ENCODE results near the gene MAP4K2. TPM values are rescaled to one million over a fixed set of nuclear protein-coding genes. Genes with fewer than 3 reads are reported as not detected.

Gene MAP4K2
- total RNA-seq, 1 experiment from 2014 or later: 24.7 TPM

DNA sequence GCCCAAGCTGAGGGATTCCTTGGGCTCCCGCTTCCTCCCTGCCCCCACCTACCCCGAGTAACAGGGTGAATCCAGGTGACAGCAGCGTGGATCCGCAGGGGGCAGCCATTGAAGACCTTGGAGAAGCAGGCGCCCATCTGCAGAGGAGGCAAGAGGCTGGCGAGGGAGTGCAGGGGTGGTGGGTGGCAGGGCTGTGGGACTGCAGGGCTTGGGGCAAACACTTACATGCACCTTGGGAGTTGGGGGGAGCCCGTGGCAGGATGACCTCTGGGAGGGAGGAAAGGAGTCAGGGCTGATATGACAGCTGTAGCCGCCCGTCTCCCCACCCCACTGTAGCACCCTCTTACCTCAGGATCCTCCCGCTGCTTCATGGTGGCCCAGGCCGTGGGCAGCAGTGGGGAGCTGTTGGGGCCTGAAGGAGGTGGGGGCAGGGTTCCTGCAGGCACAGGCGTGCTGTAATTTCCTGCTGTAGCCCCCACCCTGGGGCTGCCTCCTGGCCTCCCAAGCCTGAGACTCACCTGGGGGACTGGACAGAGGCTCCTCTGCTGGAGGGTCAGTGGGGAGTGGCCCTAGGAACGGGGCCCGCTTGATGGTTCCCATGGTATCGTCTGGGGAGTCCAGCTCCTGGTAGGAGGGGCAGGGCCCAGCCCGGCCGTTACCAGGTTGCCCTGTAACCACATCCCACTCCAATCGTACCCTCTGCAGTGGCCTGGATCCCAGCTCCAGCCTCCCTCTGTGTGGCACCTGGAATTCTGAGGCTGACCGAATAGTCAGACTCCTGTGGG is 6.1 kb downstream of the MAP4K2 start:
- Histone ChIP-seq H3K9ac (ENCODE audit: extremely low read depth, insufficient read length, low read length) (no peak overlapping the region), H2BK20ac (ENCODE audit: low read depth, low read length, poor library complexity, severe bottlenecking) (no peak overlapping the region), H3T11ph (ENCODE audit: low read length) (no peak overlapping the region), H3K4me2 (ENCODE audit: insufficient read depth, insufficient read length, low read length) (no peak overlapping the region), H3K23ac (ENCODE audit: insufficient read length, low read depth, low read length) (no peak overlapping the region), H3K56ac (ENCODE audit: insufficient read length, low read depth, low read length) (no peak overlapping the region), H4K8ac (replicated peaks; ENCODE audit: insufficient read length, low read depth, low read length) (no peak overlapping the region), H3K14ac (ENCODE audit: insufficient read depth, low read length) (no peak overlapping the region), H3K79me1 (ENCODE audit: insufficient read depth, low read depth, low read length, poor library complexity, severe bottlenecking) (no peaks in the 10 kb centered on the region), H2BK5ac (ENCODE audit: insufficient read length, low read length) (no peak overlapping the region), H3K9me3 (ENCODE audit: control insufficient read depth, low read depth, low read length) (no peaks in the 10 kb centered on the region), H2BK120ac (ENCODE audit: low read depth, low read length, poor library complexity, severe bottlenecking) (no peak overlapping the region), H3K27me3 (ENCODE audit: insufficient read depth, low read length) (no peaks in the 10 kb centered on the region), H2AK5ac (ENCODE audit: insufficient read length, low read length) (no peak overlapping the region), H3K4me1 (ENCODE audit: insufficient read depth, low read length) (no peaks in the 10 kb centered on the region), H4K5ac (ENCODE audit: insufficient read length, low read depth, low read length) (no peak overlapping the region), H4K91ac (ENCODE audit: insufficient read length, low read depth, low read length) (no peak overlapping the region), H2AFZ (ENCODE audit: low read length) (no peak overlapping the region), H3K79me2 (ENCODE audit: insufficient read depth, low read length) (no peaks in the 10 kb centered on the region), H2BK15ac (ENCODE audit: low read depth, low read length) (no peak overlapping the region), H3K18ac (ENCODE audit: insufficient read length, low read depth, low read length) (no peak overlapping the region), H3K23me2 (ENCODE audit: insufficient read length, low read depth, low read length, poor library complexity, severe bottlenecking) (no peaks in the 10 kb centered on the region), H3K4ac (ENCODE audit: low read depth, low read length) (no peak overlapping the region), H2BK12ac (ENCODE audit: insufficient read length, low read depth, low read length) (no peak overlapping the region), H3K27ac (ENCODE audit: insufficient read length, low read depth, low read length) (no peak overlapping the region), H4K20me1 (ENCODE audit: control insufficient read depth, insufficient read depth, insufficient read length) (no peaks in the 10 kb centered on the region)
- no CpG with 5 or more reads among the region's 19 CpGs for WGBS (ENCODE audit: extremely low coverage, insufficient read length, low lambda C conversion rate)
- Mint-ChIP-seq H3K27ac (no peak overlapping the region), H3K4me1 (0 out of 4 replicates have a peak, but pooled peaks cover 0 to under 1% of the 10 kb centered on the region in 2 experiments), H3K4me3 (no peak overlapping the region; a peak in 1 of 5 replicates), H3K36me3 (ENCODE audit: insufficient read depth in 1 of 3, low read depth in 3 of 3) (peaks cover 0 to 14% (median 11%) of the 10 kb centered on the region in 3 experiments; a peak in 5 of 7 replicates), H3K9me3 (no peaks in the 10 kb centered on the region), H3K27me3 (ENCODE audit: low read depth) (no peaks in the 10 kb centered on the region)
- TF ChIP-seq, protein P1, sequence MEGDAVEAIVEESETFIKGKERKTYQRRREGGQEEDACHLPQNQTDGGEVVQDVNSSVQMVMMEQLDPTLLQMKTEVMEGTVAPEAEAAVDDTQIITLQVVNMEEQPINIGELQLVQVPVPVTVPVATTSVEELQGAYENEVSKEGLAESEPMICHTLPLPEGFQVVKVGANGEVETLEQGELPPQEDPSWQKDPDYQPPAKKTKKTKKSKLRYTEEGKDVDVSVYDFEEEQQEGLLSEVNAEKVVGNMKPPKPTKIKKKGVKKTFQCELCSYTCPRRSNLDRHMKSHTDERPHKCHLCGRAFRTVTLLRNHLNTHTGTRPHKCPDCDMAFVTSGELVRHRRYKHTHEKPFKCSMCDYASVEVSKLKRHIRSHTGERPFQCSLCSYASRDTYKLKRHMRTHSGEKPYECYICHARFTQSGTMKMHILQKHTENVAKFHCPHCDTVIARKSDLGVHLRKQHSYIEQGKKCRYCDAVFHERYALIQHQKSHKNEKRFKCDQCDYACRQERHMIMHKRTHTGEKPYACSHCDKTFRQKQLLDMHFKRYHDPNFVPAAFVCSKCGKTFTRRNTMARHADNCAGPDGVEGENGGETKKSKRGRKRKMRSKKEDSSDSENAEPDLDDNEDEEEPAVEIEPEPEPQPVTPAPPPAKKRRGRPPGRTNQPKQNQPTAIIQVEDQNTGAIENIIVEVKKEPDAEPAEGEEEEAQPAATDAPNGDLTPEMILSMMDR (conservative IDR thresholded peaks at IDR 0.05): no peak
- DNase-seq: no peak

Data from H9 (cell line).